Endodermal cell (in vitro differentiated cells): ENCODE results near the gene SIN3A. TPM values are rescaled to one million over a fixed set of nuclear protein-coding genes. Genes with fewer than 3 reads are reported as not detected.
A peak's percentile ranks its signal among the peaks of the same experiment; 100 is the strongest.

Source experiments
- DNase-seq: peaks from one replicate; pipeline ENCODE4 v3.0.0-alpha.2; 2017
- H3K27ac ChIP-seq: 2 replicates; pipeline ENCODE4 v1.5.1; 2013; ENCODE audit warnings: mild to moderate bottlenecking, low read depth, low read length, moderate library complexity
- H3K27me3 ChIP-seq: 2 replicates; pipeline ENCODE4 v1.6.1; 2013; ENCODE audit warnings: mild to moderate bottlenecking, low read length, moderate library complexity; ENCODE audit not compliant: insufficient read depth, control insufficient read depth, poor library complexity, severe bottlenecking
- H3K36me3 ChIP-seq: 2 replicates; pipeline ENCODE4 v1.7.0; 2013; ENCODE audit warnings: mild to moderate bottlenecking, low read length, moderate library complexity; ENCODE audit not compliant: control insufficient read depth, insufficient read depth
- H3K4me1 ChIP-seq: one replicate; pipeline ENCODE4 v1.7.0; 2013; ENCODE audit warnings: low read length; ENCODE audit not compliant: control insufficient read depth, insufficient read depth
- H3K4me3 ChIP-seq: 2 replicates; pipeline ENCODE4 v1.5.1; 2013; ENCODE audit warnings: mild to moderate bottlenecking, low read length, moderate library complexity
- H3K9ac ChIP-seq: 2 replicates; pipeline ENCODE4 v1.6.1; 2013; ENCODE audit warnings: mild to moderate bottlenecking, low read length, moderate library complexity; ENCODE audit not compliant: poor library complexity, severe bottlenecking; ENCODE audit errors: extremely low read depth
- H3K9me3 ChIP-seq: 2 replicates; pipeline ENCODE4 v1.6.1; 2013; ENCODE audit warnings: mild to moderate bottlenecking, low read length, moderate library complexity; ENCODE audit not compliant: control insufficient read depth
- H3K27ac Mint-ChIP-seq: 2 replicates; pipeline ENCODE4 v1.8.0; 2020; ENCODE audit warnings: mixed read lengths
- H3K27me3 Mint-ChIP-seq: 2 replicates; pipeline ENCODE4 v1.8.0; 2021; ENCODE audit warnings: mild to moderate bottlenecking, mixed read lengths; ENCODE audit not compliant: insufficient read depth
- H3K36me3 Mint-ChIP-seq: 2 replicates; pipeline ENCODE4 v1.8.0; 2020; ENCODE audit warnings: low read depth, mixed read lengths
- H3K4me1 Mint-ChIP-seq: 2 replicates; pipeline ENCODE4 v1.8.0; 2020; ENCODE audit warnings: mixed read lengths
- H3K4me3 Mint-ChIP-seq: 2 replicates; pipeline ENCODE4 v1.8.0; 2020; ENCODE audit warnings: mild to moderate bottlenecking, moderate library complexity, mixed read lengths
- H3K9me3 Mint-ChIP-seq: 2 replicates; pipeline ENCODE4 v1.8.0; 2020; ENCODE audit warnings: mild to moderate bottlenecking, mixed read lengths
- WGBS, 2 experiments: methylation state at CpG; one replicate each; pipeline versions ENCODE4 v1.1.5 to v1.1.7; 2013; ENCODE audit warnings: missing lambda C conversion rate in 2 of 2, mixed read lengths in 1 of 2; ENCODE audit not compliant: insufficient coverage in 1 of 2, insufficient read length in 1 of 2; 5-methylcytosine and 5-hydroxymethylcytosine counted together
- total RNA-seq, 2 donors: library from RNA; stranded (reverse); fragmentation: NEBNext Ultra II Directional in 1 of 2; extraction: Animal tissue kit (Norgen Biotek cat#: 25700) in 1 of 2; gene quantifications; 2 replicates in 1 of 2; 3 replicates in 1 of 2; pipeline ENCODE4 v1.2.1, GENCODE V29; 2021
- TF ChIP-seq, protein P1 (sequence below): fragments of 200-600 bp; sonication (generic); conservative IDR thresholded peaks from 2 replicates; pipeline ENCODE4 v1.5.0; 2021; ENCODE audit warnings: antibody characterized with exemption, mild to moderate bottlenecking

The SIN3A gene
- total RNA-seq, 2 donors from 2014 or later, result 119 to 123 TPM

- peaks cover 55% of the 10 kb centered on the region for H3K36me3 Mint-ChIP-seq
Measured at GRCh38 chr15:75431270-75431669, 20.2 kb downstream of the SIN3A start.

DNA sequence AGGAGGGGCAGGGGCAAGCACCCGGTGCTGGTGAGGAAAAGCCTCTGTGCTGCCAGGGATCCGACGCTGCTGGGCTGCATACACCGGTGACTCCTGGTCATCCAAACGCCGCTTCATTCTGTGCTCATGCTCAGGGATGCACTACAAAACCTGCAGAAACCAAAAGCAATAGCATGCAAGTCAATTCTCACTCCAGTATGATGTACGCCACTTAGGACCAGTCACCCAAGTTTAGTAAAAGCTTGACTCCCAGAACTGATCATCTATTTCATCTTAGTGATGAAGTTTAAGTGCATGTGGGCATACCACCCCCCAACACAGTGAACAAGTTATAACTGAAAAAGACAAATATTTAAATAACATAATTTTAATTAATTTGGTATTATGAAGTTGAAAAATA, 21.2 kb downstream of the SIN3A start:
- Mint-ChIP-seq H3K27me3 (no peaks in the 10 kb centered on the region), H3K36me3 (peaks cover 57% of the 10 kb centered on the region)
- 98% methylated on average over 6 to 7 of the region's 7 CpGs for WGBS, 2 experiments

More at GRCh38 chr15:75431270-75431669, 20.2 kb downstream of the SIN3A start:
- H3K27ac ChIP-seq, result no peak overlapping the region
- H3K27me3 Mint-ChIP-seq, result no peaks in the 10 kb centered on the region
- peaks cover 52% of the 10 kb centered on the region for H3K36me3 ChIP-seq
- H3K27me3 ChIP-seq, result no peaks in the 10 kb centered on the region
- DNase-seq, result no peak
- TF ChIP-seq, protein P1, sequence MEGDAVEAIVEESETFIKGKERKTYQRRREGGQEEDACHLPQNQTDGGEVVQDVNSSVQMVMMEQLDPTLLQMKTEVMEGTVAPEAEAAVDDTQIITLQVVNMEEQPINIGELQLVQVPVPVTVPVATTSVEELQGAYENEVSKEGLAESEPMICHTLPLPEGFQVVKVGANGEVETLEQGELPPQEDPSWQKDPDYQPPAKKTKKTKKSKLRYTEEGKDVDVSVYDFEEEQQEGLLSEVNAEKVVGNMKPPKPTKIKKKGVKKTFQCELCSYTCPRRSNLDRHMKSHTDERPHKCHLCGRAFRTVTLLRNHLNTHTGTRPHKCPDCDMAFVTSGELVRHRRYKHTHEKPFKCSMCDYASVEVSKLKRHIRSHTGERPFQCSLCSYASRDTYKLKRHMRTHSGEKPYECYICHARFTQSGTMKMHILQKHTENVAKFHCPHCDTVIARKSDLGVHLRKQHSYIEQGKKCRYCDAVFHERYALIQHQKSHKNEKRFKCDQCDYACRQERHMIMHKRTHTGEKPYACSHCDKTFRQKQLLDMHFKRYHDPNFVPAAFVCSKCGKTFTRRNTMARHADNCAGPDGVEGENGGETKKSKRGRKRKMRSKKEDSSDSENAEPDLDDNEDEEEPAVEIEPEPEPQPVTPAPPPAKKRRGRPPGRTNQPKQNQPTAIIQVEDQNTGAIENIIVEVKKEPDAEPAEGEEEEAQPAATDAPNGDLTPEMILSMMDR, result no peak
- H3K4me3 Mint-ChIP-seq, result no peak overlapping the region
- H3K27ac Mint-ChIP-seq, result peak overlapping the region; percentile 76
- no peak overlapping the region for H3K9ac ChIP-seq
- peaks cover 13% of the 10 kb centered on the region for H3K4me1 Mint-ChIP-seq
- no peaks in the 10 kb centered on the region for H3K9me3 ChIP-seq
- H3K4me1 ChIP-seq, result no peaks in the 10 kb centered on the region
- no peaks in the 10 kb centered on the region for H3K9me3 Mint-ChIP-seq
- 100% methylated on average over 2 of the region's 2 CpGs for WGBS, 2 experiments
- no peak overlapping the region for H3K4me3 ChIP-seq

DNA sequence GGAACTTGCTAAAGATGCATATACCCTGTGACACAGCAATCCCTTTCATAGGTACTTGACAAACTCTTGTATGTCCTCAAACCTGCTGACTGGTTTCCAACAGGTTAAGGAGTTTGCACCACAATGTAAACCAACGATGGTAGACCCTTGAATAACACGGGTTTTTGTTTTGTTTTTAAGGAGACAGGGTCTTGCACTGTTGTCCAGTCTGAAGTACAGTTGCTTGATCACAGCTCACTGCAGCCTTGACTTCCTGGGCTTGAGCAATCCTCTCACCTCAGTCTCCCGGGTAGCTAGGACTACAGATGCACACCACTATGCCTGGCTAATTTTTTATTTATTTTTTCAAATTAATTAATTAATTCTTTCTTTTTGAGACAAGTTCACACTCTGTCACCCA, 23.3 kb downstream of the SIN3A start:
- WGBS, 2 experiments, result 96 to 99% methylated on average over 2 to 3 of the region's 3 CpGs
- Histone ChIP-seq H3K27me3 (no peaks in the 10 kb centered on the region), H3K4me3 (no peak overlapping the region), H3K9me3 (no peaks in the 10 kb centered on the region), H3K36me3 (peaks cover 60% of the 10 kb centered on the region), H3K27ac (no peak overlapping the region), H3K9ac (no peak overlapping the region), H3K4me1 (no peaks in the 10 kb centered on the region)
- peaks cover 18% of the 10 kb centered on the region for H3K4me1 Mint-ChIP-seq
- H3K4me3 Mint-ChIP-seq, result no peak overlapping the region
- H3K36me3 Mint-ChIP-seq, result peaks cover 49% of the 10 kb centered on the region
- no peaks in the 10 kb centered on the region for H3K27me3 Mint-ChIP-seq
- DNase-seq, result no peak
- TF ChIP-seq, protein P1, result no peak
- no peak overlapping the region for H3K27ac Mint-ChIP-seq
- H3K9me3 Mint-ChIP-seq, result no peaks in the 10 kb centered on the region

More for the DNA sequence above, 21.2 kb downstream of the SIN3A start:
- TF ChIP-seq, protein P1, result no peak
- Mint-ChIP-seq H3K4me3 (no peak overlapping the region), H3K4me1 (peaks cover 18% of the 10 kb centered on the region), H3K9me3 (no peaks in the 10 kb centered on the region), H3K27ac (no peak overlapping the region)
- Histone ChIP-seq H3K27me3 (no peaks in the 10 kb centered on the region), H3K9ac (no peak overlapping the region), H3K4me3 (no peak overlapping the region), H3K36me3 (peaks cover 52% of the 10 kb centered on the region), H3K4me1 (no peaks in the 10 kb centered on the region), H3K27ac (no peak overlapping the region), H3K9me3 (no peaks in the 10 kb centered on the region)
- DNase-seq, result peak; percentile 15
